PFSK-1 (cell line): Measurements from ENCODE around the gene SLC39A11.

ENCODE experiments used
- FOXP2 ChIP-seq: optimal IDR thresholded peaks from 2 replicates; pipeline ENCODE3; 2011; ENCODE audit warnings: borderline replicate concordance, control low read depth, inconsistent platforms; ENCODE audit not compliant: insufficient read depth; ENCODE audit errors: extremely low read length, extremely low read depth
- POLR2AphosphoS5 ChIP-seq: IDR thresholded peaks from 2 replicates; pipeline ENCODE4 v1.6.1; 2012; ENCODE audit warnings: low read depth, mild to moderate bottlenecking, control low read depth, low read length, moderate library complexity
- REST ChIP-seq, 2 experiments: IDR thresholded peaks; 2 replicates each; pipeline versions ENCODE4 v1.6.1 to v1.8.0; 2011 to 2012; ENCODE audit warnings: low read depth in 2 of 2, low read length in 2 of 2, control low read depth in 1 of 2, inconsistent platforms in 1 of 2, mild to moderate bottlenecking in 1 of 2, moderate library complexity in 1 of 2; ENCODE audit not compliant: insufficient read depth in 1 of 2

- no peak for TF ChIP-seq POLR2AphosphoS5
- no peak for TF ChIP-seq REST (IDR thresholded peaks at IDR 0.05; ENCODE audit: insufficient read depth in 1 of 2, low read depth in 2 of 2, low read length in 2 of 2)
- TF ChIP-seq FOXP2 = no peak
Observed at GRCh38 chr17:72937707-72938106, 154.8 kb downstream of the SLC39A11 start.
